ENCODE results near the gene GFER.
"Not testable (repeated sequence)": the region's sequence is repeated elsewhere in the genome, so short reads cannot be mapped to it uniquely, and the experiment has no call there.

The GFER gene

DNA sequence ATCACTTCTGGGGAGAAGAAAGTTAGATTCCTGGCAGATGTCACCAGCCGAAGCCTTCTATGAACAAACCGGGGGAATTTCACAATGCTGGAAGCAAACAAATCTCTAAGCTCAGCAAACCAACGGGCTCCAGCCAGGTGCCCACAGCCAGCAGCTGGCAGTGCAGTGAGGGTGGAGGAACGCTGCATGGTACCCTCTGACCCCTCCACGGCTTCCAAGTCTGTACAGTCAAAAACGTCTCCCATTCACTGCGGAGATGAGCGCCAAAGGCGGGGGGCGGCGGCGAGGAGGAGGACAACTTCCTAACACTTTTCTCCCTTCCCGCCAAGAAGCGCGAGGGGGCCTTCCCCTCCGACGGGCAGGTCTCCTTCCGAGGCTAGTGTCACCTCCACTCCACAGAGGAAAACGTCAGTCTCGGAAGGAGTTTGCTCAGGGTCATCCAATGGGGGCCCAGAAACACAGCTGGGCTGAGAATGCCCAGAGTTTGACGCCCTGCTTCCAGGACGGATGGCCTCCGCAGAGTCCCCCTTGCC is 24.7 kb downstream of the GFER start:
- DNase-seq = no peak

DNA sequence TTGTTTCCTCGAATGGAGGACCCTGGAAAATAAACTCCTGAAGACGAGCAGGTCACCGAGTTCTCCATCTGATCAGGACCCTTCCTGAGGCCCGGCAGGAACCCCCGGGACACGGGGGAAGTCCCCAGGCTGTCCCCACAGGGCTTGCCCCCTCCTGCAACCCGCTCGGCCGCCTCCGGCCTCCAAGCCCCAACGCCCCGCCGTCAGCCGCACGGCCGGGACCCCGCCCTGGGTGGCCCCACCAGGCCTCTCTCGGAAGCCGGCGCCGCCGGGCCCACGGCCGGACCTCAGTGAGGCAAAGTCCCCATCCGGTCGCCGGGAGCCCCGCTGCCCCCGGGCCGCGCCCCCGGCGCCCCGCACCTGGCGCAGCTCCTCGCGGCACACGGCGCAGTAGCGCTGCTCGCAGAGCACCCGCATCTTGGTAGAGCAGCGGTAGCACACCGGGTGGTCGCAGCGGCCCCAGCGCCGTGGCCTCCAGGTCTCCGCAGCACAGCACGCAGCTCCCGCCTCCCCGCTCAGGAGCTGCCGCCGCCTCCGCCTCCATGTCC is 25.2 kb downstream of the GFER start:
- DNase-seq = no peak

DNA sequence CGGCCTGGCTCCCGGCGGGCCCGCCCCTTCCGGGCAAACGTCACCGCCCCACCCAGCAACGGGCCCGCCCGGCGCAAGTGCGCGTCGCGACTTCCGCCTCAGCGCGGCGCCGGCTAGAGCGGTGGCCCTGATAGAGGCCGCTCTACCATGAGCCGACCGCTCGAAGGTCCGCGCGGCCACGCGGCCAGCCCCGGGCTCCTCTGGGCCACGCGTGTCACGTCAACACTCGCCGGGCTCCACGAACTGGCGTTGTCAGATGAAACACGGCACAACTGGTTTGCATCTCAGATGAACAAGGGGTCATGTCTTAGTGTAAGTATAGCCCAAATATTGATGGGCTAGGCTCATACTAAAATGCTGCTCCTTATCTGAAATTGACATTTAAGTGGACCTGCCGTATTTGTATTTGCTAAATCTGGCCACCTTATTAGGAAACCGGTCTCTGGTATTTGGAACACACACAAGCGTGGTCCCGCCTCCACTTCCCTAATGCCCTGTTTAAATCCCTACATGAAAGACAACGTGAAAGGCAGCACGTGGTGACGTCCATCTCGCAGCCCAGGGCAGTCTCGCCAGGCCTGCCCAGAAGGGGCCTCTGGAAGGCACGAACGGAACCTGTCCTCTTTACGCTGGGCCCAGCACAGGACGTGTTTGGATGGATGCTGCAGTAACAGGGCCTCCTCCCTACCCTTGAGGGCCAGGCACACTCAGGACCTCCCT is 26.0 kb downstream of the GFER start, which contains the start of gene ZNF598:
TSS of gene ZNF598 (minus strand) at position 31 of the 720 bp plus-strand sequence.
- no peak for DNase-seq

GRCh38 chr16:2011726-2012125 is 27.7 kb downstream of the GFER start:
- not testable (repeated sequence) for DNase-seq

DNA sequence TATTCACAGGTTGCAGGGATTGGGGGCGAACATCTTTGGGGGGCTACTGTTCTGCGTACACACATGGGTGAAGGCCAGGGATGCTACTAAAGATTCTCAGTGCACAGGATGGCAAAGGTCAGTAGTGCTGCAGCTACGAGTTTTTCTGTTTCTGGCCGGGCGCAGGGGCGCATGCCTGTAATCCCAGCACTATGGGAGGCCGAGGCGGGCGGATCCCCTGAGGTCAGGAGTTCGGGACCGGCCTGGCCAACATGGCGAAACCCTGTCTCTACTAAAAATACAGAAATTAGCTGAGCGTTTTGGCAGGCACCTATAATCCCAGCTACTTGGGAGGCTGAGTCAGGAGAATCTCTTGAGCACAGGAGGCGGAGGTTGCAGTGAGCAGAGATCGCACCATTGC is 29.5 kb downstream of the GFER start:
- no peak for DNase-seq

GRCh38 chr16:2015117-2015946 is 31.3 kb downstream of the GFER start:
- no peak for DNase-seq

GRCh38 chr16:2015947-2016208 is 31.9 kb downstream of the GFER start:
- DNase-seq = no peak

DNA sequence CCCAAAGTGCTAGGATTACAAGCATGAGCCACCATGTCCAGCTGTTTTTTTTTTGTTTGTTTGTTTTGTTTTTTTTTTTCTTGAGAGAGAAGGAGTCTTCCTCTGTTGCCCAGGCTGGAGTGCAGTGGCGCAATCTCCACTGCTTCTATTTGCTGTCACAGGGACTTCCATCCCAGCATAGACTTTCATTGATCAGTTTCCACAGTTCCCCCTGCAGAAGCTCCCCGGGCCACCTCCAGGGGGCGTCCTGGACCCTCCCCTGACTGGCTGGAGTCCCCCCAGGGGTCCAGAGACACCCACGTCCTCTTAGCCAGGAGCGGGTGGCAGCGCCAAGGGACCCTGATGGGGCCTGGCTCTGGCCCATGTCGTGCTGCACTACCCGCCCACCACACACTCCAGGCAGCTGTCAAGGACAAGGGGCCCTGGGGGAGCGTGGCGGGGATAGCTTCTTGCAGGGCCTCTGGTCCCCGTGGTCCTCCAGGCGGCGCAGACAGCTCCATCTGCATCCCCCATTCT is 32.5 kb downstream of the GFER start:
- DNase-seq = no peak

- DNase-seq = no peak
Measured at GRCh38 chr16:2019518-2019920, 35.5 kb downstream of the GFER start, which contains the start of gene NPW. Gene NPW, plus strand, starts transcription at chr16:2019785.

DNA sequence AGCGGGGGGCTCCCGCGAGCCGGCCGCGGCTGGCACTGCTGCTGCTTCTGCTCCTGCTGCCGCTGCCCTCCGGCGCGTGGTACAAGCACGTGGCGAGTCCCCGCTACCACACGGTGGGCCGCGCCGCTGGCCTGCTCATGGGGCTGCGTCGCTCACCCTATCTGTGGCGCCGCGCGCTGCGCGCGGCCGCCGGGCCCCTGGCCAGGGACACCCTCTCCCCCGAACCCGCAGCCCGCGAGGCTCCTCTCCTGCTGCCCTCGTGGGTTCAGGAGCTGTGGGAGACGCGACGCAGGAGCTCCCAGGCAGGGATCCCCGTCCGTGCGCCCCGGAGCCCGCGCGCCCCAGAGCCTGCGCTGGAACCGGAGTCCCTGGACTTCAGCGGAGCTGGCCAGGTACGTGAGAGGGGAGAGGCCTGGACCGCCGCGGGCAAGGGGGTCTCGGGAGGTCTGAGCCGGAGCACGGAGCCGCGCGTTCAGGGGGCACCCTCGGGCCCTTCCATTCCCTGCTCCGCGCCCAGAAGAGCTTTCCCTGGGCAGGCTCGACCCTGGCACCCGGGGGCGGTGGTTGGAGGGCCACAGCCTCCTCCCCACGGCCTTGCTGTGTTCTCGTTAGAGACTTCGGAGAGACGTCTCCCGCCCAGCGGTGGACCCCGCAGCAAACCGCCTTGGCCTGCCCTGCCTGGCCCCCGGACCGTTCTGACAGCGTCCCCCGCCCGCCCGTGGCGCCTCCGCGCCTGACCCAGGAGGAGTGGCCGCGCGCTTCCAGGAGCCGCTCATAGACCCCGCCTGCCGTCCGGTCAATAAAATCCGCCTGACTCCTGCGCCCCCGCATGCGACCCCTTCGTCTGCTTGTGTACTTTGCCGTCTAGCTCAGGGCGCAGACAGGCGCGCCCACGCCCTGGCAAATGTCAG is 36.2 kb downstream of the GFER start:
- no peak for DNase-seq

GRCh38 chr16:2022723-2023091 is 38.7 kb downstream of the GFER start:
- no peak for DNase-seq

DNA sequence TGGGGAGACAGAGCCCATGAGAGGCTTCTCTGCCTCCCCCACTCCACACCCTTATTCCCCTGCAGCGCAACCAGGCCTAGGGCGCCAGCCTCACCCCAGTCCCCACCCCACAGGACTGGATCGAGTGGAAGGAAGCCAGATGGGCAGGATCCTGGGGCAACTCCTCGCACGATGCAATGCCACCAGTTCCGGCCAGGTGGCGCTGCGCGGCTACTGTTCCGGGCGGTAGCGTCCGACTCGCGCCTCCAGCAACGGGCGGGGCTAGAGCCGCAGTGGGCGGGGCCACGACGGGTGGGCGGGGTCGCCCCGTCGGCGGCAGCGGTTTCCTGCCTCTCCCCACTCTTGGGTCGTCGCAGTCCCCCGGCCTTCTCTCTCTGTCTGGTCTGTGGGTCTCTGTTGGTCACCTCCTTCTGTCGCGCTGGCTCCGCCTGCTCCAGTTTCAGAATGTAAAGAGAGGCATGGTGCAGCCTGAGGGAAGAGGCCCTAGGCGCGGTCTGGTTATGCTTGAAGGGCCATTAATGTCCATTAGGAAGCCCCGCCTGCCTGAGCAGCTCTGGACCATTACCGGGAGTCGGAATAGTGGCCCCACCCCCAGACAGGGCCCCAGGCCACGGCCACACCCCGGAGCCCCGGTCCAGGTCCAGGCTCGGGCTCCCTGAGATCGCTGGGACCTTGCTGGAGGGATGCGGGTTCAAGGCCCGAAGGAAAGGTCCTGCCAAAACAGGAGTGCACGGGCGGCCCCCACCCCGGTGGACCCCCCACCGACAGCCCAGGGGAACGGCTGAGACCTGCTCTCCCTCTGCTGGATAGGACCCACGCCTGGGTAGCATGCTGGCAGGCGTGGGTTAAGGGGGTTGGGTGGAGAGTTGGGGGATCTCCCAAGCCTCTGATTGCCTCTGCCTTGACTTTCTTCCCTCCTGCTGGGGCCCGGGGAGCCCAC is 39.4 kb downstream of the GFER start:
- DNase-seq = no peak

- no peak for DNase-seq
Measured at GRCh38 chr16:2024032-2024420, 40.0 kb downstream of the GFER start.

GRCh38 chr16:2025251-2025650 is 41.3 kb downstream of the GFER start:
- DNase-seq = no peak

DNA sequence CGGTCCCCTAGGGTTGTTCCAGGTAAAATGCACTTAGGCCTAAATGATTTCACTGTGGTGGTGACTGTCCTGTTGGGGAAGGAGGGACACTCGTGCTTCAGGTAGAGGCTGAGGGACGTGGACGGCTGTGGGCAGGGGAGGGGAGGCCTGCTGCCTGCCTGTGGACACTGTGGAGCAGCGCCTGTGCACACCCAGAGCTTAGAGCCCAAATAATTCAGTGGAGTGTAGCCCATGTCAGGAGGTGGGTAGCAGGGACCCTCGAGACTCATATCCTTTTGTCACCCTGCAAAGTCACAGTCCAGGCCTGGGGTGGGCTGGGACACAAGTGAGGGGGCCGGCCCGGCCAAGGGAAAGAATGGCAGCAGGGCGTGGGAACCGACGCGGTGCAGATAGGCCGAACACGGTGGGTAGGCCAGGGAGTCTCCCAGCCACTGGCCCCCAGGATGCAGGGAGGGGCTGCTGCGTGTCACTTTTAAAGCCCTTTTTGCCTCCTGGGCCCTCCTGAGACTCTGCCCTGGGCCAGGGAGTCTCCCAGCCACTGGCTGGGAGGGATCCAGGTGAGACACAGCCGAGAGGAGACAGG is 42.0 kb downstream of the GFER start:
- no peak for DNase-seq

DNA sequence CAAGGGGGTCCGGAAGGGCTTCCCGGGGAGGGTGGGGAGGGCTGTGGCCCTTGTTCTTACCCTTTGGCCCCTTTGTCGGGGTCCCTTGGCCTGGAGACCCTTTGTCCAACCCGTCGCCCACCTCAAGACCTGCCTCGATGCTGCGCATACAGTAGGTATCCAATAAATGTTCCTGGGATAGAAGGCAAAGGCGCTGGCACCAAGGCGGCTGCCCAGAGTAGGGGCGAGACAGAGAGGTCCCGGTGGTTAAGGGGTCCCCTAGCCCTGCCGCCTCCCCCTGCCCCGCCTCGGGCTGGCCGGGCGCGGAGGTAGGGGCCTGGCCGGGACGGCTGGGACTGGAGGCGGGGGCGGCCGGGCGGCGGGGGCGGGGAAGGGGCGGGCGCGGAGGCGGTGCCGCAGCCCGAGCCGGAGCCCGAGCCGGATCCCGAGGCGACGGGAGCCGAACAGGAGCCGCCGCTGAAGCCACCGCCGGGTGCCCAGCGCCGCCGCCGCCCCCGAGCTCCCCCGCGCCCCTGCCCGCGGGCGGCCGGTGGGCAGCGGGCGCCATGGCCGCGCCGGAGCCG is 42.5 kb downstream of the GFER start, which contains the start of gene NHERF2:
TSS of gene NHERF2 (plus strand) at position 442 of the 563 bp plus-strand sequence. CDS start at position 546, 104 bp downstream.
- no peak for DNase-seq

GRCh38 chr16:2027024-2028010 is 43.3 kb downstream of the GFER start:
- no peak for DNase-seq

DNA sequence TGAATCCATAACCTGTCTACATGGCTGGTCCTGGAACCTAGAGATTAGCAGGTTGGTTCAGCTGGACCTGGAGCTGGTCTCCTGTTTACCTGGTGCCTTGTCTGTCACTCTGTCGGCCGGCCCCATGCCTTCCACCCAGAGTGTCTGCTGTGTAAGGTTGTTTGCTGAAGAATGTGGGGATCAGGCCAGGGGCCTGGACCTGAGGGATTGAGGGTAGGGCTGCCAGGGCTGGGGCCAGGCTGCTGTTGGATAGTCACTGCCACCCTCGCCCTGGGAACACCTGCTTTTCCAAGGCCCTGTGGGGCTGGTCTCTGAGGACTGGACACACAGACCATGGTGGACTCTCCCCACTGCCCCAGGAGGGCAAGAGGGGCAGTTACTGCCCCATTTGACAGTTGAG is 44.2 kb downstream of the GFER start:
- DNase-seq = no peak

DNA sequence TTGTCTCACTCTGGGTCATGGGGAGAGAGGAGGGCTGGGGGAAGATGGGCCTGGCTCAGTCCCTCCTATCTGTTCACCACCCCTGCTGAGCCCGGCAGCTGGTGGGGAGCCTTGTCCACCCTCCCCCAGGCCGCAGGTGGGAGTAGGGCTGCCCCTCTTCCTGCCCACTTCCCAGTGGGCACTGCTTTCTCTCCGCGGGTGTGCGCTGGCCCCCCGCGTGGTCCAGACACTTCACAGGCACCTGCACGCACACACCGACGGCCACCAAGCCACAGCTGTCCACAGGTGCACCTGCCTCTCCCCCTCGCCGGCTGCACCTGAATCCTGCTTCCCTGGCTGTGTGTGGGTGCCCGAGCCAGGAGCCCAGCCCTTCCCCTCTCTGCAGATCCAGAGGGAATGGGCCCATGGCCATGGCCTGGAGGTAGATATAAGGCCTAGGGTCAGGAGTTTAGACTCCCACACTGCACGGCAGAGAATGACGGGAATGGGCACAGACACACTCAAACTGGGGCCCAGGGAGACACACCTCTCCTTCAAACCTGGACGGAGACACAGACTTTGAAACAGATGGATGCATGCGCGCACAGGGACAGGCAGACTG is 44.7 kb downstream of the GFER start:
- DNase-seq = no peak
